Neural progenitor cell (in vitro differentiated cells): ENCODE results near the gene MAN2B2. TPM values are rescaled to one million over a fixed set of nuclear protein-coding genes. Genes with fewer than 3 reads are reported as not detected.

Experiments used
- DNase-seq: peaks from one replicate; pipeline ENCODE4 v3.0.0-alpha.2; 2016; ENCODE audit warnings: low spot score
- H2AFZ ChIP-seq: fragments of 200-600 bp; sonication (generic); replicated peaks from 2 replicates; pipeline ENCODE4 v1.6.1; 2016; ENCODE audit warnings: antibody characterized with exemption
- H3F3A ChIP-seq: fragments of 200-600 bp; sonication (generic); 2 replicates; pipeline ENCODE4 v1.6.1; 2016; ENCODE audit warnings: antibody characterized with exemption, low read depth
- H3K27ac ChIP-seq: fragments of 200-600 bp; sonication (generic); 2 replicates; pipeline ENCODE4 v1.5.1; 2016; ENCODE audit warnings: mild to moderate bottlenecking
- H3K27me3 ChIP-seq: fragments of 200-600 bp; sonication (generic); 2 replicates; pipeline ENCODE4 v1.6.1; 2016; ENCODE audit warnings: mild to moderate bottlenecking, moderate library complexity
- H3K36me3 ChIP-seq: fragments of 200-600 bp; sonication (generic); 2 replicates; pipeline ENCODE4 v1.5.1; 2016
- H3K4me1 ChIP-seq: fragments of 200-600 bp; sonication (generic); 2 replicates; pipeline ENCODE4 v1.6.1; 2016; ENCODE audit warnings: mixed run types
- H3K4me2 ChIP-seq: fragments of 200-600 bp; sonication (generic); 2 replicates; pipeline ENCODE4 v1.6.1; 2016
- H3K4me3 ChIP-seq: fragments of 200-600 bp; sonication (generic); 2 replicates; pipeline ENCODE4 v1.5.1; 2016
- H3K79me2 ChIP-seq: fragments of 200-600 bp; sonication (generic); 2 replicates; pipeline ENCODE4 v1.6.1; 2016; ENCODE audit warnings: low read depth
- H3K9ac ChIP-seq: fragments of 200-600 bp; sonication (generic); 2 replicates; pipeline ENCODE4 v1.6.1; 2016
- H3K9me3 ChIP-seq: fragments of 200-600 bp; sonication (generic); 2 replicates; pipeline ENCODE4 v1.5.1; 2016; ENCODE audit warnings: low read depth
- H4K20me1 ChIP-seq: fragments of 200-600 bp; sonication (generic); 2 replicates; pipeline ENCODE4 v1.6.1; 2016; ENCODE audit warnings: low read depth
- H3K27ac Mint-ChIP-seq: 3 replicates; pipeline ENCODE4 v1.8.0; 2021; ENCODE audit warnings: mixed read lengths
- H3K27me3 Mint-ChIP-seq: 2 replicates; pipeline ENCODE4 v1.8.0; 2022; ENCODE audit warnings: low read depth, mild to moderate bottlenecking, inconsistent platforms, moderate library complexity, mixed read lengths; ENCODE audit not compliant: insufficient read depth
- H3K36me3 Mint-ChIP-seq: 3 replicates; pipeline ENCODE4 v1.8.0; 2021; ENCODE audit warnings: mixed read lengths
- H3K4me1 Mint-ChIP-seq: 3 replicates; pipeline ENCODE4 v1.8.0; 2021; ENCODE audit warnings: mixed read lengths
- H3K4me3 Mint-ChIP-seq: 3 replicates; pipeline ENCODE4 v1.8.0; 2021; ENCODE audit warnings: mild to moderate bottlenecking, moderate library complexity, mixed read lengths
- H3K9me3 Mint-ChIP-seq: 3 replicates; pipeline ENCODE4 v1.8.0; 2020; ENCODE audit warnings: mixed read lengths
- CTCF ChIP-seq: fragments of 200-600 bp; sonication (generic); IDR thresholded peaks from 2 replicates; pipeline ENCODE4 v1.5.1; 2017; ENCODE audit warnings: antibody characterized with exemption, mild to moderate bottlenecking
- EZH2 ChIP-seq: fragments of 200-600 bp; sonication (generic); IDR thresholded peaks from 2 replicates; pipeline ENCODE4 v1.6.1; 2017; ENCODE audit warnings: antibody characterized with exemption, mild to moderate bottlenecking, moderate library complexity
- EZH2phosphoT487 ChIP-seq: fragments of 200-600 bp; sonication (generic); IDR thresholded peaks from 2 replicates; pipeline ENCODE4 v1.6.1; 2017; ENCODE audit warnings: antibody characterized with exemption
- total RNA-seq: library from RNA; depleted of rRNA; stranded (reverse); fragments of >200 nt; gene quantifications from 2 replicates; pipeline ENCODE4 v1.2.3, GENCODE V29; 2015; ENCODE audit warnings: low replicate concordance

Gene MAN2B2
- total RNA-seq, 1 donor from 2014 or later, result 2.7 TPM

GRCh38 chr4:6634746-6635145, 59.8 kb downstream of the MAN2B2 start:
- H3K9me3 Mint-ChIP-seq, result no peaks in the 10 kb centered on the region
- no peaks in the 10 kb centered on the region for H3K9me3 ChIP-seq
- H3K4me3 Mint-ChIP-seq, result no peak overlapping the region
- no peak for DNase-seq
- H3K36me3 Mint-ChIP-seq, result no peaks in the 10 kb centered on the region
- no peaks in the 10 kb centered on the region for H3K79me2 ChIP-seq
- no peak for TF ChIP-seq CTCF
- TF ChIP-seq EZH2phosphoT487, result no peak
- no peak for TF ChIP-seq EZH2
- no peak overlapping the region for H3K9ac ChIP-seq
- H3K27ac ChIP-seq, result no peak overlapping the region
- peaks cover 6% of the 10 kb centered on the region for H3F3A ChIP-seq
- no peak overlapping the region for H3K4me2 ChIP-seq
- no peaks in the 10 kb centered on the region for H4K20me1 ChIP-seq
- no peaks in the 10 kb centered on the region for H3K27me3 ChIP-seq
- H3K27me3 Mint-ChIP-seq, result peaks cover 6% of the 10 kb centered on the region
- H3K4me1 ChIP-seq, result peaks cover 7% of the 10 kb centered on the region
- no peak overlapping the region for H2AFZ ChIP-seq
- H3K27ac Mint-ChIP-seq, result no peak overlapping the region
- no peak overlapping the region for H3K4me3 ChIP-seq
- H3K36me3 ChIP-seq, result no peaks in the 10 kb centered on the region
- peaks cover 4% of the 10 kb centered on the region for H3K4me1 Mint-ChIP-seq

- peaks cover 16% of the 10 kb centered on the region for H3K4me1 ChIP-seq
- H3K27me3 ChIP-seq, result no peaks in the 10 kb centered on the region
- no peak for DNase-seq
- Mint-ChIP-seq H3K27me3 (peaks cover 5% of the 10 kb centered on the region), H3K4me1 (peaks cover 20% of the 10 kb centered on the region), H3K36me3 (peaks cover 13% of the 10 kb centered on the region), H3K27ac (no peak overlapping the region), H3K4me3 (peak overlapping the region; percentile 71), H3K9me3 (no peaks in the 10 kb centered on the region)
- H2AFZ ChIP-seq, result no peak overlapping the region
- H3K79me2 ChIP-seq, result peaks cover 34% of the 10 kb centered on the region
- H3F3A ChIP-seq, result peaks cover 19% of the 10 kb centered on the region
- peaks cover 29% of the 10 kb centered on the region for H4K20me1 ChIP-seq
- TF ChIP-seq EZH2phosphoT487 (no peak), CTCF (no peak), EZH2 (no peak)
- H3K9me3 ChIP-seq, result no peaks in the 10 kb centered on the region
- H3K4me3 ChIP-seq, result no peak overlapping the region
- no peak overlapping the region for H3K9ac ChIP-seq
- H3K36me3 ChIP-seq, result peaks cover 7% of the 10 kb centered on the region
- no peak overlapping the region for H3K4me2 ChIP-seq
- H3K27ac ChIP-seq, result no peak overlapping the region
Measured at GRCh38 chr4:6639137-6639680, 64.2 kb downstream of the MAN2B2 start.

GRCh38 chr4:6640292-6641163, 65.5 kb downstream of the MAN2B2 start, which contains the start of gene MRFAP1:
Gene MRFAP1, plus strand, starts transcription at chr4:6640685. Its CDS starts 178 bp downstream, at chr4:6640863.
- DNase-seq, result peak; percentile 98

More at GRCh38 chr4:6640292-6641163, 65.5 kb downstream of the MAN2B2 start, which contains the start of gene MRFAP1:
- H3K36me3 ChIP-seq, result peaks cover 7% of the 10 kb centered on the region
- H3K4me2 ChIP-seq, result peak within 1 kb of the TSS; percentile 100
- peaks cover 34% of the 10 kb centered on the region for H3K79me2 ChIP-seq
- peak within 1 kb of the TSS; percentile 81 for H2AFZ ChIP-seq
- H3F3A ChIP-seq, result peaks cover 19% of the 10 kb centered on the region
- H3K27me3 Mint-ChIP-seq, result peaks cover 5% of the 10 kb centered on the region
- no peaks in the 10 kb centered on the region for H3K9me3 ChIP-seq
- H3K4me3 Mint-ChIP-seq, result peak within 1 kb of the TSS; percentile 100
- H3K4me1 Mint-ChIP-seq, result peaks cover 20% of the 10 kb centered on the region
- peak within 1 kb of the TSS; percentile 97 for H3K4me3 ChIP-seq
- TF ChIP-seq CTCF (no peak), EZH2phosphoT487 (peak; percentile 52), EZH2 (peak; percentile 30)
- peaks cover 29% of the 10 kb centered on the region for H4K20me1 ChIP-seq
- peaks cover 16% of the 10 kb centered on the region for H3K4me1 ChIP-seq
- peak within 1 kb of the TSS; percentile 100 for H3K27ac Mint-ChIP-seq
- peak within 1 kb of the TSS; percentile 91 for H3K27ac ChIP-seq
- no peaks in the 10 kb centered on the region for H3K27me3 ChIP-seq
- H3K36me3 Mint-ChIP-seq, result peaks cover 13% of the 10 kb centered on the region
- peak within 1 kb of the TSS; percentile 95 for H3K9ac ChIP-seq
- no peaks in the 10 kb centered on the region for H3K9me3 Mint-ChIP-seq
